NCI-H128 (cell line): Measurements from ENCODE around the gene SYNM.

Source experiments
- DNase-seq: peaks from one replicate; lab custom pipeline; 2025; ENCODE audit not compliant: unreplicated experiment; lab: John Stamatoyannopoulos, UW

The SYNM gene

DNA sequence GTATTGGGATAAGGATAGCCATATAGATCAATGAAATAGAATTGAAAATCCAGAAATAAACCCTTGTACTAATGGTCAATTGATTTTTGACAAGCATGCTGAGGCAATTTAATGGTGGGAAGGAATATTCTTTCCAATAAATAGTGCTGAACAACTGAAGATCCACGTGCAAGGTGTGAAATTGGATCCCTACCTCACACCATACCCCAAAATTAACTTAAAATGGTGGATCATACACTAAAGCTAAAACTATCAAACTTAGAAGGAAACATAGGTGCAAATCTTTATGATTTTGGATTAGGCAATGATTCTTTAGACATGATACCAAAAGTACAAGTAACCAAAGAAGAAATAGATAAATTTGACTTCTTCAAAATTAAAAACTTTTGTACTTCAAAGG is 22.1 kb upstream of the SYNM start:
- DNase-seq: no peak

DNA sequence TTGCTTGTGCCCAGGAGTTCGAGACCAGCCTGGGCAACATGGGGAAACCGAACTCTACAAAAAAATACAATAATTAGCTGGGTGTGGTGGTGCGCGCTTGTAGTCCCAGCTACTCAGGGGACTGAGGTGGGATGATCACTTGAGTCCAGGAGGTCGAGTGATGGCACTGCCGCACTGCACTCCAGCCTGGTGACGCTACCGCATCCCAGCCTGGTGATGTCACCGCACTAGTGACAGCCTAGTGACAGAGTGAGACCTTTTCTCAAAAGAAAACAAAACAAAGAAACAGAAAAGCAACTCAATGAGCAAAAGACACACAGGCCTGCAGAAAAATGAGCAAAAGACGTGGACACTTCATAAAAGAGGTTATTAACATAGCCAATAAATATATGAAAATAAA is 19.9 kb upstream of the SYNM start:
- no peak for DNase-seq

DNA sequence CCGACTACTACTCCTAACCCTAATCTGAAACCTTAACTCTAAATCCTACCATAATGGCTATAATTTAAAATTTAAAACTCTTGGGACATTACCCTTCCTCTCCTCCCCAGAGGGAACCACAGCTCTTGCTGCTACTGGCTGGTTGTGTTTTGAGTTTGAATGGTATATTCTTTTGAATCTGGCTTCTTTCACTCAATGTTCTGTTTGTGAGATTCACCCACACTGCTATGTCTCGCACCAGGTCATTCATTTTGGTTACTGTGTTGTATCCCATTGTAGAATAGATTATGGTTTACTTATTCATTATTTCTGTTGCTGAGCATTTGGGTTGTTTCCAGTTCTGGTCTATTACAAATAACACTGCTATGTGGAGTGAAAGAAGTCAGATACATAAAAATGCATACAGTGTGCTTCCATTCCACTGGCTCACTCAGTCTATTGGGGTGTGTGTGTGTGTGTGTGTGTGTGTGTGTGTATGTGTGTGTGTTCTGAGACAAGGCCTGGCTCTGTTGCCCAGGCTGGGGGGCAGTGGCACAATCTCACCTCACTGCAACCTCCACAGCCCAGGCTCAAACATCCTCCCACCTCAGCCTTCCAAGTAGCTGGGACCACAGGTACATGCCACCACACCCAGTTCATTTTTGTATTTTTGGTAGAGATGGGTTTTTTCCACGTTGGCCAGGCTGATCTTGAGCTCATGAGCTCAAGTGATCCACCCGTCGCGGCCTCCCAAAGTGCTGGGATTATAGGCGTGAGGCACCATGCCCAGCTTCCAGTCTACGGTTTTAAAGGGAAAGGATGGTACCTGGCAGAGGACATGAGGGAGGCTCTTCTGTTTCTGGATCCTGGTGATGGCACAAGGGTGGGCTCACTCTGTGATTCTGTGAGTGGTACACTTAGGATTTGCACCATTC is 19.2 kb upstream of the SYNM start:
- no peak for DNase-seq

DNA sequence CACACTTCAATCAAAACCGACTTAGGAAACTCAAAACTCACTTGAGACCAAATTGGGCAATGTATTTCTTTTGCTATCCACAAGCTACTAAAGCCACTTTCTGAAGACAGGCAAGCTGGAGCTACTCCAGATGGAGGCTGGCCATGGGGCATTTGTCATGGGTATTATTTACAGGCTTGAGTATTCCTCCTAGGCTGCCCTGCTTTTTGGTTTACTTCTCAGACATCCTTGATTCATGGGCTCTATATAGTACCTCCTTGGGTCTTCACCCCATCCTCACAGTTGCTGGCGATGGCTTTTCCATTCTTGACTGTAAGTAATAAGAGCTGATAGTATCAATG is 18.6 kb upstream of the SYNM start:
- no peak for DNase-seq

DNA sequence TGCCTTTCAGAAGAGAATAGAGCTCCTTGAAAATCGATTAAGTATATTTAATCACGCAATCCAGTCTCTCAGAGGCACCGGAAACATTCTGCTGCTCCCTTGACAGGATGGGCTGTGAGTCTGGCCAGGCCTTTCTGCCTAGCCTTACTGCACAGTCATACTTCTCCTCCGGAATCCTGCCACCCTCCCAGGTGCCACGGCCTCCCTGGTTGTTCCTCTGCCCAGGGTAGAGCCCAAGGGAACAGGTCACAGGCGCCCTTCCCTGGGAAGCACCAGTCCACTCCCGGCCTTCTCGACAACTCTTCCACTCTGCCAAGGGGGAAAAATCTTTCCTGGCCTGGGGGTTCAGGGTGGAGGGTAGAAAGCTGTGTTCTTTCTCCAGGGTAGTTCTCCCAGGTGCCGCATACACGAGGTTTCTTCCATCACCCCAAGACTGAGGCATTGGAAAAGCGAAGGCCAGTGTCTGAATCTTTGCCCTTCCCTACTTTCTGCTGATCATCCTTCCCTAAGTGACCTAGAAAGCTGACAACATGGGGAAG is 17.4 kb upstream of the SYNM start:
- DNase-seq: no peak

DNA sequence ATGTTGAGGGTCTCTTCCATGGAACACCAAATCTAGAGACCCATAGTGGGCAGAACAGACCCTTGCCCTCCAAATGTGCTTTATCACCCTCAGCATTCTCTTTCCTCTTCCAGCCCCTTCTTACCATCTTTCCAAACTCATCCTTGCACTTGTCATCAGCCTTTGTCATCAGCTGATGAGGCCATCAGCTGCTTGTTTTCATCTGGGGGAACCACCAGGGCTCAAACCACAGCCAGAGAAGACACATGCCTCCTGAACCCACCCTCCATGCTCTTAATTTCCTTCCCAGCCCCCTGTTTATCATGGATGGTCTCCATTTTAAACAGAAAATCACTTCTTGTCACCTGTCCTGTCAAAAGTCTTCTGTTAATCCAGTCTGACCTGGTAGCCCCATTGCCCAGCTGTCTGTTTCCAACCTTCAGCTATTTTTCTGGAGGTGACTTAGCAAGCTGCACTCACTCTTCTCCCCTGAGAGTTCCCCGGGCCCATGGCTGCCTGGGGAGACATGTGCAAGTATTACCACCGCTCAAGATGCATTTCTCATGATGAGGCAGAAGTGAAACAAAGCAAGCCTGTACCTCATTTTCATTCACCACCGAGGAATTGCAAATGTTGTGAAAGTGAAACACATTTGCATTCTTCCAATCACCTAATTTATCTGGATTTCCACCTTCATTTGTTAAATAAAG is 14.7 kb upstream of the SYNM start:
- no peak for DNase-seq

DNA sequence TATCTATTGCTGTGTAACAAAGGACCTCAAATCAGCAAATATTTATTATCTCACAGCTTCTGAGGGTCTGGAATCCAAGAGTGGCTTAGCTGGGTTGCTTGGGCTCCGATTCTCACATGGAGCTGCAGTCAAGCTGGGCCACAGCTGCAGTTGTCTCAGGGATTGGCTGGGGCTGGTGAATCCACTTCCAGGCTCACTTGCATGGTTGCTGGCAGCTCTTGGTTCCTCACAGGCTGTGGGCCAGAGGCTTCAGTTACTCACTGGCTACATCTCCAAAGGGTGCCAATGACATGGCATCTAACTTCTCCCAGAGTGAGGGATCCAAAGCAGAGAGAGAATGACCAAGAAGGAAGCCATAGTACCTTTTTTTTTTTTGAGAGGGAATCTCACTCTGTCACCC is 13.9 kb upstream of the SYNM start:
- no peak for DNase-seq

DNA sequence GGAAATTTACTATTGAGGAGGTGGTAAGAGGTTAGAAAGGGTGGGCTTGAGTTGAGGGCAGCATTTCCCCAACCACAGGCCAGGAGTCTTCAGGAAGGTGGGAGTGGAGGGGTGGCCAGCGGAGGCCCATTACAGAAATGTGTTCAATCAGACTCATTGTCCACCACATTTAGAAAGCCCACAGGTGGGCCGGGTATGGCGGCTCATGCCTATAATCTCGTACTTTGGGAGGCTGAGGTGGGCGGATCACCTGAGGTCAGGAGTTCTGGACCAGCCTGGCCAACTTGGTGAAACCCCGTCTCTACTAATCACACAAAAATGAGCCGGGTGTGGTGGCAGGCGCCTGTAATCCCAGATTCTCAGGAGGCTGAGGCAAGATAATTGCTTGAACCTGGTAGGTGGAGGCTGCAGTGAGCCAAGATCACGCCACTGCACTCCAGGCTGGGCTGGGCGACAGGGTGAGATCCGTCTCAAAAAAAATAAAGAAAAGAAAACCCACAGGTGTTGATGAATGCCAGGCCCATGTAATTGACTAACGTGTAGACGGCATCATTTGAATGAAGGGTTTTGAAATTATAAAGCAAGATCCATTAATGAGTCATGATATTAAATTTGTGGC is 12.2 kb upstream of the SYNM start:
- DNase-seq: no peak

DNA sequence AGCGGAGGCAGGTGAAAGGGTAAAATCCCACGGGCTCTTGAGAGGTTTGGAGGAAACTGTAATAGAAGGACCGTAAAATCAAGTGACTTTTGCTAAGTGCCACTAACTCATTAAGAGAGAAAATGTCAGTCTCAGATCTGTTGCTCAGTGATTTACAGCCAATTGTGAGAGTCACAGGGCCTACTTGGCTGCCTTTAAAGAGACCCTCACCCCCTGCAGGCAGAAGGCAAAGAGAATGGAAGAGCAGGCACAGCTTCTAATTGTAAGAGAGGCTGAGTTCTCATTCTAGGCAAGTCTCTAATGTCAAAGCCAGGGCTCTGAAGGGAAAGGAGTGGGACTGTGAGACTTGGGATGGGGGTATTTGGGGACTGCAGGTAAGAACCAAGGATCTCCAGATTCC is 9.3 kb upstream of the SYNM start:
- DNase-seq: no peak

DNA sequence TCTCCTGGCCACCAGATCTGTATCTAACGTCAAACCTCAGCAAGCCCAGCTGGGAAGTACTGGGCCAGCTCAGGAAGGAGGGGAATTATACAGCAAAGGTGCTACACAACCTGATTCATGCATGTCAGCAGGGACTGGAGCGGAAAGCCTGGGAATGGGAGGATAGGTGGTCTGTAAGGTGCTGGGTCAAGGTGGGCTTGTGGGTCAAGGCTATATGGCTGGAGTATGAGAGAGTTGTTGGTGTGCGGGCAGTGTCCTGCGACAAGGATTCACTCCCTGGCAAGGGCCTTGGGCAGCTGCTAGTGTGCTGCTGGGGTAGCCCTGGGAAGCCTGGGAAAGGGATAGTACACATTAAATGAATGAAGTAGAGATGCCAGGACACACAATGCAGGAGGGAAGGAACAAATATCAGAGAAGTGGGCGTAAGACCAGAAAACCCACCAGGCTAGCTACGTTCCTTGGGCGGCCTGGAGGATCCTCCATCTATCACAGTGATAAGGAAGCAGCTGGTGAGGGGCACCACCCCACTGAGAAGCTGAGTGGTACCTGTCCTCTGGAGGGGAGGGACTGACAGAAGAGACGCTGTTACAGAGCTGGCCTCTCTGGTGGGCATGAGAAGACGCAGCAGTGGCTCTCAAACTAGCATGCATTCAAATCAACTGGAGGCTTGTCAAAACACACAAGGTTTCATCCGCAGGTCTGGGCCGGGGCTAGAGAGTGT is 8.5 kb upstream of the SYNM start:
- DNase-seq: no peak

DNA sequence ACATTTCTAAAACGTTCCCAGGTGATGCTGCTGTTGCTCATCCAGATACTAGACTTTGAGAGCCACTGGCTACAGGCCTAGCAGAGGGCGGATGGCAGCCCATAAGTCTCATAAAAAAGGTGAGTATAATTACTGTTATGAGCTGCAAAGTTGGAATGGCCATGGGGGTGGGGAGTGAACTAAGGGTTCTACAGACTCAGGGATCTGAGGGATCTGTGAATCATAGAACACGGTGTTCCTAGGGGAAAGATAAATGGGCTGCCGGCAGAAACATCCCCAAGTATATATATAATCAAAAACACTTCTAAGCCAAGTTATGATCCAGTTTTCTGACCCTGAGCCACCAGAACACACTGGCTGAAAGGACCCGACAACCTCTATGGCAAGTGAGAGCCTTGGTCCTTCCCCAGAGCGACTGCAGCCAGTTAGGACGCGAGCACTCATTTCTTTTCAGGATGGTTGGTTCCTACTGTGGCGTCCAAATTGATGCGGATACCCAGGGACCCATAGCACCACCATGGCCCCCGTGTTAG is 7.9 kb upstream of the SYNM start:
- DNase-seq: no peak

DNA sequence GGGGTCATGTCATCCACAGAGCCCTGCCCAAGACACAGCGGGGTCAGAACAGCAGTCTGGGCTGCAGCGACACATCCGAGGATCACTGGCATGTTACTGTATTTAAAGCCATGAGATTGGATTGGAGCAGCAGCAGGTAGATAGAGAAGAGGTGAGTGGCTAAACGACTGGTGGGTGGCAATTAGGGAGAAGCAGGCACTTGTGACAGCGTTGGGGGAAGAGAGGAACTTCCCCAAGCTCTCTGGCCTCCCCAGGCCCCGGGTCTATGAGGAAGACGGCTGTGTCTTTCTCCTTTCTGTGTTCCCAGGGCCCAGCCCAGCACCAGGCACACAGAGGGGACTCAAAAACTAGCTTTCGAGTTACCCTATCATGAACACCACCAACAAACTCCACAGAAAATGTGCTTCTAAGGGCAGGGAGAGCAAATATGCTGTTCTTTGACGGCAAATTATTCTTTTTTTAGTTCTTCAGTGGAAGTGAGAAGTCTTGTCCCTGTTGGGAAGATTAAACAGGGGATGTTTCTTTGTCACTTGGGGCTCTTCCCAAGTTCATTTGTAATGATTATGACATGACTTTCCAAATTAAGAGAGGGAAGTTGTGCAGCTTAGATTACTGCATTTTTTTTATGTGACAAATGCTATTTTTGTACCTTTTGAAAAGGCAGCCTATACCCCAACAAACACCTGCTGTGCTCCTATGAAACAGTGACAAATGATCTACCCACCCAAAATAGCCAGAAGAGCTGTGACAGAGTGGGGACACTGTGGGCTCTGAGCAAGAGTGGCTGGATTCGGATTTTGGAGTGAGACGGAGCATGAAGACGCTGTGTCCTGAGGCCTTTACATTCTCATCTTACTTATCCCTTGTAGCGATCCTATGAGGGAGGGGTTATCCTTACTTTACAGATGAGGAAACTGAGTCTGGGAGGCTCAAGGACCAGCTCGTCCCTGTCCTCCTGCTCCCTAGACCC is 7.2 kb upstream of the SYNM start:
- DNase-seq: no peak

DNA sequence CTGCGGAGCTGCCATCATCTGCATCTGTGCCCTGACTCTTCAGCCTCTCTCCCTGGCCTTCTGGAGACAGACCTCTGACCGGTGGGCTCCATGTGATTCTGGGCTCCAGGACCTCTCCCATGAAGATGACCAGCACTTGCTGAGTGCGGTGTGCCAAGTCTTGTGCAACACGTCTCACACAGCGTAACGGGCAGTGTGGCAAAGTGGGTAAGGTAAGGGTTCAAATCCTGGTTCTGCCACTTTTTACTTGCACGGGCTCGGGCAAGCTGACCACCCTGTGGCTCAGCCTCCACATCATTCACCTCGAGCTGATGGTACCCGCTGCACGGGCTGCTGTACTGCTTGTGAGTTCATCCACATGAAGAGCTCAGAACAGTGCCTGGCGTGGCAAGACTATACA is 6.5 kb upstream of the SYNM start:
- no peak for DNase-seq

DNA sequence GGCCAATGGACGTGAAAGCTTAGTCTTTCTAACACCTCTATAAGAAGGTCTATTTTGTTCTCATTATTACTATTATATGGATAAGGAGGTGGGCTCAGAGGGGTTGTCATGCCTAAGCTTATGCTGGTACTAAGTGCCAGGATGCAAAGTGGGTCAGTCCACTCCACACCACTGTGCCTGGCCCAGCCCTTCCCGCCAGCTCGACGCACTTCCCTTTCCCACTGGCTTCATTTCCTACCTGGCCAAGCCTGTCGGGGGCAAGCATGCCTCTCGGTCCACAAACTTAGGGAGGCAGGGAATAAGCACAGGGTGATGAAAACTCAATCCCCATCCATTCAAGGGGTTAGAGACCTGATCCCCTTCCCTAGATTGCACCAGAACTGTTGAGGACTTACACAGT is 5.9 kb upstream of the SYNM start:
- no peak for DNase-seq

DNA sequence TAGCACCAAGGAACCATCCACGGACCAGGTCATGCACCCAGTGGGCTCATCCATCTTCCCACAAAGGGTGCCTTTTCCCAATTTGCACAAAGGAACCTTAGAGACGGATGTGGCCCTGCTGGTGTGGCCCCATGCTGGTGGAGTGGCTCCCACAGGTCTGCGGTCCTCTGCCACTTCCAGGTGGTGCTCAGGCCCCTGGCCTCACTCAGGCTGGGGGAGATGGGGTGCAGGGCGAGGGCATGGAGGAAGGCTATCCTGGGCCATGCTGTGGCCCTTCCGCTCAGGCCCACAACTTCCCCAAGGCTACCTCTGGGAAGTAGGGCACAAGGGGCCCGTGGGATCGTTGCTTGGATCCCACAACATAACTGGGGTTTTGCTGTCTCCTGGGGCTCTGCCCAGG is 5.2 kb upstream of the SYNM start:
- no peak for DNase-seq

DNA sequence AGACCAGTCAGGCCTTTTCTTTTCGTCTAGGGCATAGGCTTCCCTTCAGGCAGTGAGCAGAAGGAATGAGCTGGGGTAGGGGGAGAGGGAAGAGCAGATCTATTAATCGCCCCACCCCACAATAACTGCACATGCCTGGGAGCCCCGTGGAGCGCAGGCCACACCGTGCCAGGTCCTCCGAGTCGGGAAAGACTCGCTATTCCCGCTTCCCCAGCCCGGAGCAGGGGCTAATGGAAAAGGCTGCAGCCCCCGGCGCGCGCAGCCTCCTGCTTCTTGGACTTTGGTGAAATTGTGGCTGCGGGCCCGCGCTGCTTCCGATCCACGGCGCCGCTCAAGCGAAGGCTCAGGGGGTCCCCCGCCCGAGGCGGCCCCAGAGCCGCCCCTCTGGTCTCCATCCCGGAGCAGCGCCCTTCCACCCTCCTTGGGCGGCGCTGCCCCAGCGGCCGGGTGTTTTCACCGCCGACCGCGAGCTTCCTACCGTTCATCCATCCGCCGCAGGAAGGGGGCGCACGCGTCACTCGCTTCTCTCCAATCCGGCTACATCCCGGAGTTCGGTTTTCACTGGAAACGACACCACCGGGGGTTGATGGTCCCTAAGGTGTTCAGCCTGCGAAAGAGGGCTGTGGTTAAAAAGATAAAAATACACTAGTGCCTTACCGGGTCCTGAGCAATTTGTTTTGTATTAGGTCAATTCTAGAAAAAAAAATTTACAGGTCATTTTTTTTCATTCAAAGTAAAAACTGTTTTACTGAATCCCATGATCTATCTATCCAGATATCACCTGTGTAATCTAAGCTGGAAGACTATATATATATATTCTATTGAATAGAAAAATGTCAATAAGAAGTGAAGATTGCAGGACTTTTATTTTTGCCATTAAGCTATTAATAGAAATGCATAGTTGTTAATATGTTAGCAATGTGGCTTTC is 4.4 kb upstream of the SYNM start:
- DNase-seq: peak; percentile 38

DNA sequence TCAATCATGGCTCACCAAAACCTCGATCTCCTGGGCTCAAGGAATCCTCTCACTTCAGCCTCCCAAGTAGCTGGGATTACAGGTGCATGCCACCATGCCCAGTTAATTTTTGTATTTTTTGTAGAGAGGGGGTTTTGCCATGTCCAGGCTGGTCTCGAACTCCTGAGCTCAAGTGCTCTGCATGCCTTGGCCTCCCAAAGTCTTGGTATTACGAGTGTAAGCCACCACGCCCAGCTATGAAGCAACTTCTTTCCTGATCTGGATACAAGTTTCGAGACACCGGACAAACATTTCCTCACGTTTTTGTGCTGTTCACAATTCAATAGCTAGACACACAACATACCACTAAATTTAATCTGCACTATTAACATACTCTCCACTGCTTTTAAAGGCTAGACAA is 3.4 kb upstream of the SYNM start:
- DNase-seq: no peak

DNA sequence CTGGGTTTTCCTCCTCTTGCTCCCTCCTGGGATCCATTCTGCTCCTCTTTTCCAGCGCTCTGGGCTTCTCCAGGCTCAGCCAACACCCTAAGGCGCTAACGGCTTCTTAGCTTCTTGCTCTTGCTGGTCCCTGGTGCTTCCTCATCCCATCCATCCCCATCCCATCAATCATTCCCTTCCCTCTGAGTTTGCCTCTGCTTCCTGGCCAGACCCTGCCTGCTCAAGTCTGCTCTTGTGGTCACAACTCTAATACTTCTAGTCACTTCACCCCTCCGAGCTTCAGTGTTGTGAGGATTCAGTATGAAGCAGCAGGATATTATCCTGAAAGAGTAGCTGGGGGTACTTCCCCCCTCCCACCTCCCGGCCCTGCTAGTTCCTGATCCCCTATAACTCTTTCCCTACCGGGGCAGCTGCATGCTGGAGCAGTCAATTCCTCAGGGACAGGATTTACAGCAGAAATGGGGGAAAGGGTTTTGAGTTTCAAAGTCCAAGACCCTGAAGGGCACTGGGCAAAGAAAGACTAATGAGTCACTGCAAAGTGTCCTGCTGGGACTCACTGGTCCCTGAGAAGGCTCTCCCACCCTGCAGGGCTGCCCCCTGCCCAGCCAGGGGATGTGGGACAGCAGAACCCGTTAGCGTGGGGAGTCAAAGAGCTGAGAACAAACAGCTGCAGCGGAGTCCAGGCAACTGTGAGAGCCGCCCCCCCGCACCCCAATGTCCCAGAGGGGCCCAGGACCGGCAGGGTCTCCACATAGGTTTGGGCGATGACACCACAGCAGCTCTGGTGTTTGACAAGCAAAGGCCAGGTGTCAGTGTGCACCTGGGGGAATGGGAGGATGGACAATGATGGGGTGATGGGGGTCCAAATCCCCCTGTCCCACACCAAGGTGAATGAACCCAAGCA is 2.3 kb upstream of the SYNM start:
- DNase-seq: no peak
